NCI-H460 (cell line): ENCODE results near the gene NKAIN1. TPM values are rescaled to one million over a fixed set of nuclear protein-coding genes. Genes with fewer than 3 reads are reported as not detected.

Source experiments
- DNase-seq: peaks from one replicate; pipeline ENCODE4 v3.0.0-alpha.2; 2016; ENCODE audit warnings: low read depth; ENCODE audit errors: extremely low read depth
- total RNA-seq: library from RNA; depleted of rRNA; stranded (reverse); fragments of >200 nt; shearing (Covaris generic); gene quantifications from 2 replicates; pipeline ENCODE4 v1.2.3, GENCODE V29; 2014

The NKAIN1 gene
- total RNA-seq, 1 experiment from 2014 or later = 0.57 TPM

- DNase-seq = no peak
These were observed 4.8 kb downstream of the NKAIN1 start for GRCh38 chr1:31234870-31235269.

GRCh38 chr1:31234123-31234708, 5.5 kb downstream of the NKAIN1 start:
- DNase-seq = no peak

- DNase-seq = no peak
These were observed 7.0 kb downstream of the NKAIN1 start for GRCh38 chr1:31232689-31233088.

- no peak for DNase-seq
These were observed 7.9 kb downstream of the NKAIN1 start for GRCh38 chr1:31231802-31232201.

- no peak for DNase-seq
These were observed 9.3 kb downstream of the NKAIN1 start for GRCh38 chr1:31230378-31230777.

GRCh38 chr1:31228986-31229385, 10.7 kb downstream of the NKAIN1 start:
- DNase-seq = no peak

- no peak for DNase-seq
These were observed 11.7 kb downstream of the NKAIN1 start for GRCh38 chr1:31227891-31228568.

- no peak for DNase-seq
These were observed 15.6 kb downstream of the NKAIN1 start for GRCh38 chr1:31224068-31224467.

- no peak for DNase-seq
These were observed 17.5 kb downstream of the NKAIN1 start for GRCh38 chr1:31222176-31222575.

DNA sequence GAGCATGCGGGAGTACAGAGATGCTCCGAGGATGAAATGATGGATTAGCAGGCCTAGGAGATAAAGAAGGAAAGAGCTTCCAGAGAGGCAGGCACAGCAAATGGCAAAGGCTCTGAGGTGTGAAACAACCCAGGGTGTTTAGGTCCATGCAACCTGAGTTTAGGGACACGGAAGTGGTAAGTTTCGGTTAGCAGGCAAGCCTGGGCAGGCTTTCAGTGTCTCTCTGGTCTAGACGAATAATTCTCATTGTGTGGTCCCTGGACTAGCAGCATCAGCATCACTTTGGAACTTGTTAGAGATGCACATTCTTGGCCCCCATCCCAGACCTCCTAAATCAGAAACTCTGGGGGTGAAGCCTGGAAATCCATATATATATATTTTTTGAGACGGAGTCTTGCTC, 18.6 kb downstream of the NKAIN1 start:
- DNase-seq = no peak

GRCh38 chr1:31219489-31219888, 20.2 kb downstream of the NKAIN1 start:
- no peak for DNase-seq

DNA sequence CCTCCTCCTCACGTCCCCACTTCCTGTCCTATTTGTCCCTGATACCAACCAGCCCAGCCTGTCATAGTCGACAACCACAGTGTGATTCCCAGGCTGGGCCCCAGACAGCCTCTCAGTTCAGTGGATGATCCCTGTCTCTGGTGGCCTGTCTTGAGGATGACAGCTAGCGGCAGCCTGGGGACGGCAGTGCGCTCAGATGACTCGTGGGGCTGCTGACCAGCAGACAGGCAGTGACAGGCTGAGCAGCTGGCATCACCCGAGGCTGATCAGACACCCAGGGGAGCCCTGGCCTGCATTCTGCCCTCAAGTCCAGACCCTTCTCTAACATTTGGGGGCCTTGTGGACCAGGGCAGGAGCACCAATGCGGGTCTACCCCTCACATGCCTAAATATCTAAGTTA, 21.0 kb downstream of the NKAIN1 start:
- no peak for DNase-seq

DNA sequence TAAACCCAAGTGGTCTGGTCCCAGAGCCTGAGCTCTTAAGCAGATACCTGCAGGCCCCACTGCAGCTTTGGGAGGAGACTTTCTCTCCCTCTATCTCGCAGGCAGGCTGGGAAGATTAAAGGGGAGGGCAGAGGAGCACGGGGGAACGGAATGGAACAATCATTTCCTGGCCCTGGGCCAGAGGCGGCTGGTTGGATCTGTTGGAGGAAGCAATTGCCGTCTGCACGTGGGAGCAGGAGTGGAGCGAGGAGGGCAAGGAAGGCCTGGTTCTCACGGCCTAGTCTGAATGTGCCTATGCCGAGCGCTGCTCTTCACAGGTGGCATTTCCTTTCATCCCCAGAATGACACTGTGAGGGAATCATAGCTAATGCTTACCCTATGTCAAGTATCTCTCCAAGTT, 23.7 kb downstream of the NKAIN1 start:
- no peak for DNase-seq

DNA sequence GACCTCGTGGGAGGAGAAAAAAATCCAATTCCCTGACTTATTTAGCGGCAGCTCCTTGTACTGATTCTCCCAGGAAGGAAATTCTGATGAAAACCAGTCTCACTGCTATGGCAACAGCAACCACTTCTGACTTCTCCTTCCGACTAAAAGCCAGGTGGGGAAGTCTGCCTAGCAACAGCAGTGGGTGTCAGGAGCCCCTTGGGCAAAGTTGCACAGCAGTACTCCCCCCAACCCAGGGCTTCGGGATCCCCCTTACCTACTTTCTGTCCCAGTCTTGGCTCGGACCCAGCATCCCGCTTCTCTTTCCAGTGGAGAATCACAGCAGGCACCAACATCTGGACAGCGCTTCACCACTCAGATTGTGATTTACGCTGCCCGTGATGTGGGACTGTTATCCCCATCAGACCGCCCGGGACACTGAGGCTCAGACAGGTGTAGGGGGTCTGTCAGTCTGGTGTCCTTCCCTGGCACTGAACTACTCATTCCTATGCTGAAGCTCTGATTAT, 24.6 kb downstream of the NKAIN1 start:
- DNase-seq = no peak

GRCh38 chr1:31214316-31215064, 25.2 kb downstream of the NKAIN1 start:
- DNase-seq = no peak

GRCh38 chr1:31208361-31208945, 31.2 kb downstream of the NKAIN1 start:
- no peak for DNase-seq

DNA sequence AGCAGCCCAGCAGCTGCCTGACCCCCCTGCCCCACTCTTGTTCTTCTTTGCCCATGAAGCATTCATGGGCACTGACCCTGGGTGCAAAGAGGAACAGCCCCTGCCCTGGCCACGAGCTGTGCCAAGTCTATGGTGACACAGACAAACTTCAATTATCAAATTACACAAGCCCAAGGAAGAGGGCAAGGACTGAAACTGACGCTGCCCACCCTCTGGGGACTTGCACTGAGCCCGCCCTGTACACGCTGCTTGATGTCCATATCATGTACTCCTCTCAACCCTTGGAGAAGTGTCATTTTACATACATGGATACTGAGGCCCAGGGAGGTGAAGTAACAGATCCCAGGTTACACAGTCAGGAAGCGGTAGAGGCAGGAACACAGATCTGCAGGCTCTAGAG, 32.1 kb downstream of the NKAIN1 start:
- no peak for DNase-seq

- no peak for DNase-seq
These were observed 32.6 kb downstream of the NKAIN1 start for GRCh38 chr1:31207046-31207445.

DNA sequence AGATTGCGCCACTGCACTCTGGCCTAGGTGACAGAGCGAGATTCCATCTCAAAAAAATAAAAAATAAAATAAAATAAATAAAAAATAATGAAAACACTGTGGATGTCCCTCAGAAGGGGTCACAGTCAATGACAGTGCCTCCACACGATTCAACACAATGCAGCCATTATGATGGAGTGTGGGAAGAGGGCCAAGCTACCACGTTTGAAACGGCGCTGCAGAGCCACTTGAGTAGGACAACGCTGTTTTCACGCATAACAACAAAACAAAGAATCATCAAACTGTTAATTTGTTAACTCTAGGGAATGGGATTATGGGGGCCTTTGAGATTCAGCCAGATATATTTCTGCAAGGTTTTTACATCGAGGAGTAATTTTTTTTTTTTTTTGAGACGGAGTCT, 36.5 kb downstream of the NKAIN1 start:
- DNase-seq = no peak

DNA sequence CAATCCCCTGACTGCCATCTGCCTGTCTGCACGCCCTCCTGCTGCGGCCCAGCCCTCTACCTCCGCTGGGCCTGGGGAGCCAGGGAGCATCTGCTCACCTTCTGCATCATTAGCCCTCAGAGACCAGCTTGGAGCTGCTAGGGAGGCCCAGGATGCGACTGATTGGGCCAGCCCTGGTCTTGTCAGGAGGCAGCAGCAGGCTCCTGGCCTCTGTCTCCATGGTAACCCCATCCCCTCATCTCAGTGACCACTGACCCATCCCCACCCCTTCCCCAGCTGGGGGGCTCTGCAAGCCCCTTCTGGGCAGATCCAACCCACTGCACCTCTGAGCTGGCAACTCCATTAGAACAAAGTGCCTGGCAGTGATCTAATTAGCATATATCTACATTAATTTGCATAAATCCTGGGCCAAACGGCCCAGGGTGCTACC, 37.7 kb downstream of the NKAIN1 start:
- DNase-seq = no peak

- DNase-seq = no peak
These were observed 39.7 kb downstream of the NKAIN1 start for GRCh38 chr1:31199949-31200348.
